GM21619 (cell line): ENCODE results near the gene GPANK1.

Experiments
- ATAC-seq: cut with Tn5 transposase; IDR thresholded peaks from one replicate; pipeline ENCODE4 v1.9.1; 2021; ENCODE audit not compliant: unreplicated experiment

GPANK1 gene

DNA sequence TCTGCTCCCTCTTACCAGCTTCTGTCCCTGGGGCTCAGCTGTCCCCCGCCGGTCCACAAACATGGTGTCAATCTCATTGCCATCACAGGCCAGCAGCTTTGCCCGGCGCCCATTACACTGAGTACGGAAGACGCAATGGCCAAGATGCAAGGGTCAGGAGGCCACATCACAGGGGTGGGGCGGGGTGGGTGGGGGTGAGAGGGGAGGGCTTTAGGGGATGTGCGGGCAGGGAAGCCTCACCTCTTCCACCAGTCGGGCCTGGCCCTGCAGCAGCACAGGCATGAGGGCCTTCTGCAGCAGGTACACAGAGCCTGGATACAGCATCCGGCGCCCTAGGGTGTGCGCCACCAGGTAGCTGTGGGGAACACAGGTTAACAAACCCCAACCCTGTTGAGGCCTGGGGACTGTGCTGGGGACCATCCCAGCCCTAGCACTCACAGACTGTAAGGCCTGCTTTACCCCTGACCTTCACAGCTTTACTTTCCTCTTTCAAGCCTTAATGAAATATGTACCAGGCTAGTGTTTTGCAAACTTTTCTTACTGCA is 26.8 kb upstream of the GPANK1 start:
- ATAC-seq: no peak

DNA sequence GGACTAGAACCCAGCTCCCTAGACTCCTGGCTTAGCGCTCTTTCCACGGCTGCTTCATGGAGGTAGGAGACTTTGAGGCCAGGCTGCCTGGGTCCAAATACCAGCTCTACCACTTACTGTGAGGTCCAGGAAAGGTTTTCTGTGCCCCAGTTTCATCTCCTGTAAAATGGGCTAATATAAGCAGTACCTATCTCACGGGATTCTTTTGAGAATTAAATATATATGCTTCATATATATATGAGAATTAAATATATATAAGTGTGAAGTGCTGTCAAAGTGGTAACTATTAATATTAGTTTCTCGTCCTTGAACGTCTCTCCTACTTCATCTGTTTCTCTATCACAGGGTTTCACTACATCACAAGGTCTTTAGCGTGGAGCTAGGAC is 26.3 kb upstream of the GPANK1 start:
- ATAC-seq: no peak

DNA sequence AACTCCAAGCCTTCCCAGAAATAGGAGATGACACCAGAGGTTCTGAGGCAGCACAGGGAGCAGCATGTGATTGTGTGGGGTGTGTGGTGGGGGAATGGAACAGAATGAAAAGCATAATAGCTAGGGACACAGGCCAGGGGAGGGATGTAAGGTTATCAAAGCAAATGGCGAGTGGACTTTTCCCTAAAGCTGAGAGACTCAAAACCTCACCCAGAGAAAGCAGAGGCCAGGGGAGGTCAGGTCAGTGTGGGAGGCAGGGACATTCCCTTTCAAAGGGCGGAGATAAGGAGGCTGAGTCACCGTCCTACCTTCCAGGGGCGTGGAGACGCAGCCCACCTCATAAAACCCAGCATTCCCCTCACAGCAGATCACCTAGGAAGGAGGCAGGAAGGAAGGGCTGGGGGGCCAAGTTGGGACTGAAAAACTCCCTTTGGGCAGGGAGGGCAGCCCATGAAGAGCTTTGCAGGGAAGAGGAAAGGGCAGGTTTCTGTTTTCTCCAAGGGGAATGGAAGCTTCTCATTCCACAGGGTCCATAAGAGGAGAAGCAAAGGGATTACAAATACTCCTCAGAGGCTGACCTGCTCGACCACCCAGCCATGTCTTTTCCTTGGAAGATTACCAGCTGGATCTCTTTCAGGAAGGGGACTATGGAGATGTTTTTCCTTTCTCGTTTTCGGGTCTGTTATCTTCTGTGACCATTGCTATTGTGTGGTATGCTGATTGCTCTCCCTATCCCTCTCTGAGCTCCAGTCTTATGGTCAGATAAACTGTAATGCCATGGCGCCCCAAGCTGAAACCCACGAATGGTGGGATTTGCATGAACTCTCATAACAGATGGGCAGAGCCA is 25.7 kb upstream of the GPANK1 start:
- ATAC-seq: no peak

DNA sequence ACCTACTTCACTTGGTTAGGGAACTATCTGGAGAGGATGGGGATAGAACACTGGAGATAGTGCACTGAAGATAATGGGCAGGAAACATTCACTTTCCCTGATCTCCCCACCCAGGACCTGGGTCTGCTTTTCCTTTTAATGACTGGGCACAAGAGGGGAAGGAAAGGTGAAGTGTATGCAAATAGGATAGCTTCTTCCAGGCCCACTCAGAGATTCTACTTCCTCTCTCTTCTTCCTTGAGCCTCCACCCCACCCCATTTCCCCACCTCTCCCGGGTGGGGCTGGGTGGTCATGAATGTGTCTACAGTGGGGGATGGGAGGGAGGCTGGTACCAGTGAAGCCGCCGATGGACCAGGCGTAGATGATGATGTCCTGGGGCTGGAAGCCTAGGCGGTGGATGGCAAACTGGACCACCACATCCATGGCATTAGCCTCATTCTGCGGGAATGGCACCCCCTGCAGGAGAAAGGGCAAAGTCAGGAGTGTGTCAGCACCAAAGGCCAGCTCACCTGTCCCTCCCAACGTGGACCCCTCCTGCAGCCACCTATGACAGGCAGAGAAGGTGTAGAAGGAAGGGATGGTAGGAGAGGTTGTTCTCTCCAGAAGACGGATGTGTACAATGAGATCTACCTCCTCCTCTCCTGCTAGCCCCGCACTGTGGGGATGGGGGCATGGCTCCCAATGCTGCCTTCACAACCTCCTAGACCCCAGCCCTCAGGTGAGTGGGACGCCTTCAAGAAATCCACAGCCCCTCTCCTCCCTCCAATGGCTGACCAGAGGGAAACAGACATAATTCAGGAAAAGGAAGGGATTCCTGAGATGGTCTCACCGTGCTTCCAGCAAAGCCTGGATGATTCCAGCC is 24.7 kb upstream of the GPANK1 start:
- no peak for ATAC-seq

DNA sequence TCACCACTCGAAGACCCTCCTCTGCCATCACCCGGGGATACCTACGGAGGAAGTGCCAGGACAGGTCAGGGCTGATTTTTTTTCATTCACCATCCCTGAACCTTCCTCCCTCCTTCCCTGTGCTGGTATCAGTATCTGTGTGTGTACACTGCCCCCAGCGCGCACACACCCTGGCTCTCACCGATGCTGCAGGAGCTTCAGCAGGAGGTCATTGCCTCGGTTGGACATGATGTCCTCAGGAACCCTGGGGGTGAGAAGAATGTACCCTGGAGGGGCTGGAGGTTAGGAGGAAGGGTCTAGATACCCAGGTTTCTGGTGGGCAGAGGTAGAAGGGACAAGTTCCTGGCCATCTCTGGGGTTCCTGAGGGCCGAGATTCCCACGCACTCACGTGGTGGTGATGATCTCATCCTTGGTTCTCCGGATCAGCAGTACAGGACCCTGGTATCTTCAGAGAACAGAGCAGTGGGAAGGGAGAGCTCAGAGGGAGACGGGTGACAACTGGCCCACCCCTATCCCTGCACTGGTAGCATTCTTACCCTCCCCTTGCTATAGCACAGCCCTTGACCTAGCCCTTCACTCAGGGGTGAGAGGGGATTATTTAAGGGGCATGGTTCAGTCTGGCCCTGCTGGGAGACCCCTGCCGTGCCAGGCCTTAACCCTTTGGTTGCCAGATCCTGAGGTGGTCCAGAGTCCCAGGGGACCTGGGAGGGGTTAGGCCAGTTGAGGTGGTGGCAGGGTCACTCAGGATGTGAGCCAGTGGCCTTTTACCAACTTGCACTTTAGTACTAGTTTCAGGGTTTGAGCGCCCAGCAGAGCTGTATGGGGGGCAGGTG is 23.3 kb upstream of the GPANK1 start:
- ATAC-seq: no peak

DNA sequence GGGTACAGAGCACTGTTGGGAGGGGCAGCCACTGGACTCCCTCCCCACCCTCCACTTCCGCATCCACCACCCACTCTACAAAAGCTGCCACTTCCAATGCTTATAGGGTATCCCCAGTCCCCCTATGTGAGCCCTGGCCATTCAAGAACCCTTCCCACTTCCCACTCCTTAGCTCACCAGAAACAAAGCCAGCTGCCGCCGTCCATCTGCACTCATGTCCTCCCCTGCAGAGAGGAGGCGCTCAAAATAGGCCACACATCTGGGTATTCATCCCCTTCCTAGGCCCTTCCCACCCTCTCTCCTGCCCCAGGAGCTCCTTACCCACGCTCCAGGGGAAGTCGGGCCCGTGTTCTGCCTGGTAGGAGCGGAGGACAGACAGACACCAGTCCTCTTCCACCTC is 22.5 kb upstream of the GPANK1 start:
- ATAC-seq: no peak

DNA sequence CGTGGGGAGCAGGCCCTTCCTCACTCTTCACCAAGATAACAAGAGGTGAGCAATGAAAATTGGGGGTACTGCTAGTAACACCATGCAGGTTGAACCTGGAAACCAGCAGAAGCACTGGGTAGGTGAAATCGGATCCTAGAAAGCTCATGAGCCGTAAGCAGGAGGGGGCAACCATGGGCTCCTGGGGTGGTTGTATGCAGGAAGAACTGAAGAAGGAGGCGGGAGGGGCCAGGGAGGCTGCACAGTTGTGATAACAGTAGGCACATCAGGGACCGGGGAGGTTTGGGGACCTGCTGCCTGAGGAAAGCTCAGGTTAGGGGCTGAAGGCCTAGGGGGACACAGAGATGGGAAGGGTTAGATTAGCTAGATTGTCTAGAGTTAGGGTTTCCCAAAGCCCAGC is 21.7 kb upstream of the GPANK1 start:
- no peak for ATAC-seq

DNA sequence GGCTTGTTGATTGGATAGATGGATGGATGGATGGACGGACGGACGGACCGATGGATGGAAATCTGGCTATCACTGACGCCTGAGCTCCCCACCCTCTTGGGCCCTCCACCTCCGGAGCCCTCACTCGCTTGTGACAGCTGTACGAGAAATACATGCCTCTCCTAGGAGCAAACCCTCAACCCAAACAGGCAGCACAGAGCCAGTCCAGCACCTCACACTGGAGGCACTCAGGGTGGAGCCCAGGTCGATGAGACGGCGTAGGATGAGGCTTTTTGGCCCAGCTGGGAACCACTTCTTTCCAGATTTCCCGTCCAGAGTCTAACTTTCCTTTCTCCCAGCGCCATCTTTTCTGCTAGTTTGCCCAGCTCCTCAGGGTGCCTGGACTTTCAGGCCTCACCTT is 18.8 kb upstream of the GPANK1 start:
- no peak for ATAC-seq

DNA sequence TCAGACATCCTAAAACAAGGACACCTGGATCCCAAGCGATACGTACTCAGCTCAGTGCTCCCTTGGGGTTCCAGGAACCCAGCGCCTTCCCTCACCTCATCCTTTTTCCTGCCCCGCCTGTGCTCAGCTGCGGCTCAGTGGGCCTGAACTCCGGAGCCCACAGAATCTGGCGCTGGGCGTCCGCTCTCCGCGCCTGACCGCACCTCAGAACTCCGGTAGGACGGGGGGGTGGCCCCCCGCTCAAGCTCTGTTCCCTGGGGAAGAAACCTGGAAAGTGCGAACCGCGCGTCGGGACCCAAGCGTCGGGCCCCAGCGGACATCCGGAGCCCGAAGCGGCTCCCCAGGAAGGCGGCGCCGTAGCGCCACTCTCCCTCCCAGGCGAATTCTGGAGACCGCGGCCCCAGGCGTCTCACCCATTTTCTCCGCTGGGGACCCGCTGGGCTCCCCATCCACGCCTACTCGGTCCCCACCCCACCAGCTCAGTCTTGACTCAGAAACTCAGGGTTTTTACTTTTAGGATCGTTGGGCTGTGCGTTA is 16.4 kb upstream of the GPANK1 start:
- no peak for ATAC-seq

DNA sequence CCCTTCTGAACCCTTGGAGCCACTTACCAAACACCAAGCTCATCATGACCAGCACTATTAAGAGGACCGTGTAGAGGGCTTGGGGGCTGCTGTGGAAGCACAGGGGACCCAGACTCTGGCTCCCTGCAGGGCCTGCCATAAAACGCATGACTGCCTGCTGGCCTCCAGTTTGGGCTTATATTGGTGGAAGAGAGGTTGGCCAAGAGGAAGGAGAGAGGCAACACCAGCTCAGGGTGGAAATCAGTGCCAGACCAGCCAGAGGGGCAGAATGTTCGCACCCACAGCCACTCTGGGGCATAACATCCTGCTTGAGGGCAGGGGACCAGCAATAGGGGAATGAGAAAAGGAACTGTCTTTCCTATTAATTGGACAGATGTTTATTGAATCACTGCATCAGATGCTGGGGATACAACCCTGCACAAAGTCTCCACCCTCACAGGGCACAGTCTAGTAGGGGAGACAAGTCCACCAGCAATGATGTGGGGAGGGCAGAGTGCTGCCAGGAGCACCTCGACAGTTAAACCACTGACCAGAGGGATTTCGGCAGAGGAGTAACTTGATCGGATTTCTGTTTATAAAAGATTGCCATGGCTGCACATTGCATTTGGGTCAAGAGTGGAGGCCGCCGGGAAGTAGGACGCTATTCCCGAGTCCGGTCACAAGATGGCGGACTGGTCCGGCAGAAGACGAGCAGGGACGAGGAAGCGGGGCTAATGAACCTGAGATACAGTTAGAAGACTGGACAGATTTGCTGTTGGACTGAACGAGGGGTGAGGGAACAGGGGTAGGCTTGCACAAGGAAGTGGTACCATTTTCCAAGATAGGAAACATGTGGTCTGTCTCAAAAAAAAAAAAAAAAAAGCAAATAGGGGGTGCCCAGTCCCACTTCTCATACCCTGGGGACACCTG is 15.7 kb upstream of the GPANK1 start, which contains the start of gene LY6G5C:
Gene LY6G5C, minus strand, starts transcription at position 842 of the 909 bp plus-strand sequence. Its CDS starts 694 bp downstream, at position 148.
- no peak for ATAC-seq

DNA sequence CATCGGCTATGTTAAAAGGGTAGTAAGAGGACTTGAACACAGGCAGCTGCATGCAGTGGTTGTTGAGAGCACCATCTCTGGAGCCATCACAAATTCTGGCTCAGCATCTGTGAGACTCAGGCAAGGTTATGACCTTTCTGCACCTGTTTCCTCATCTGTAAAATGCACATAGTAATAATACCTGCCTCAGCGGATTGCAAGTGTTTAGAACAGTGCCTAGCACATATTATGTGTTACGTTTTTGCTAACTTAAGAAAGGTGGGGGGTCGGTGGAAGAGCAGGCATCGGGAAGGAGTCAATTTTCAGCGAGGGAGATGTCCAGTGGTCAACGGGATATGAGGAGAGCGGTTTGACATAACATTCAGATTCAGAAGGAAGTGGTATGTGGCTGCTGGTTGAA is 13.2 kb upstream of the GPANK1 start:
- ATAC-seq: no peak

DNA sequence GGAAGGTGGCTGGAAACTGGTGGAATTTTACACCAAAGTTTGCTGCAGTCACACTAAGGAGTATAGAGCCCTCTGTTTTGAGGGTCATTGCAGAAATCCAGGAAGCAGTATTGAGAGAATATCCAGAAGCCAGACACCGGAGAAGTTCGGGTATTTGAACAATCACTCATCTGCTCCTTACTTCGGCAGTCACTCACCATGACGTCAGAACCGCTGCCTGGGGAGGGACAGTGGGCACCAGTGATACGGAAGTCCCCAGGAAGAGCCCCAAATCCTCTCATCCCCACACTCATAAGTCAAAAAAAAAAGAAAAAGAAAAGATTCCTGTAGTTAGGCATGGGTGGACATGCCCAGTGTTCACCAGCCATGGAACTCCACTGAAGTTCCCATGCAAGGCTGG is 12.1 kb upstream of the GPANK1 start:
- ATAC-seq: no peak

DNA sequence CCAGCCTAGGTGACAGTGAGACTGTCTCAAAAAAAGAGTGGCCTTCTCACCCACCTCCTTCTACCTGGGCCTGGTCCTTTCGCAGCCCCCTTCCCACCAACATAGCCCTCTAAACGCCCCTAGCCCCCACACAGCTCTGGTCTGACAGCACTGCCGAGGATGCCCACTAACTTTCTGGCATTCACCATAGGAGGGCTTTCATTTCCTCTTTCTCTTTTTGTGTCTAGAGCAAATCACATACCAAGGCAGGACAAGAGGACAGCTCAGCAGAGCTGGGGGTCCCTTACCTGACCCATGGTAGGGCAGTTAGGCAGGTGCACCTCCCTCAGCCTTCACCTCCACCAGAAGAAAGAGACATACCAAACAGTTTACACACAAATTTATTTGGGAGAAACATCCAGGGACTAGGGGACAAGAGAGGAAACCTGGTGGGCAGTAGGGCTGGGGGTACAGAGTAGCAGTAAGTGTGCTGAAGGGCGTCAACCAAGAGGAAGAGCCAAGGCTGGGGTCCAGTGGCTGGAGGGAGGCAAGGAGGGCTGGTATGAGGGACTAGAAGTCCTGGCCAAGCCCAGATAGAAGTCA is 11.6 kb upstream of the GPANK1 start:
- no peak for ATAC-seq

DNA sequence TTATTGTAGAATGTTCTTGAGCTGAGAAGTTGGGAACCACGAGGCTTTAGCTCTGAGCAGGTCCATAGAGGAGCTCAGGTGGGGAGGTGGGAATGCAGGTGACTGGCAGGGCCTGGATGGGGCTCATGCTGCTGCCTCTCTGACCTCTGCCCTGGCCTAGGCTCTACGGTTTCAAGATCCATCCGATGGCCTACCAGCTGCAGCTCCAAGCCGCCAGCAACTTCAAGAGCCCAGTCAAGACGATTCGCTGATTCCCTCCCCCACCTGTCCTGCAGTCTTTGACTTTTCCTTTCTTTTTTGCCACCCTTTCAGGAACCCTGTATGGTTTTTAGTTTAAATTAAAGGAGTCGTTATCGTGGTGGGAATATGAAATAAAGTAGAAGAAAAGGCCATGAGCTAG is 4.9 kb upstream of the GPANK1 start, which contains the start of gene LY6G5B:
Gene LY6G5B, plus strand, starts transcription at position 301 of the 400 bp plus-strand sequence. CDS start 975 bp downstream, outside the sequence.
- ATAC-seq: no peak

DNA sequence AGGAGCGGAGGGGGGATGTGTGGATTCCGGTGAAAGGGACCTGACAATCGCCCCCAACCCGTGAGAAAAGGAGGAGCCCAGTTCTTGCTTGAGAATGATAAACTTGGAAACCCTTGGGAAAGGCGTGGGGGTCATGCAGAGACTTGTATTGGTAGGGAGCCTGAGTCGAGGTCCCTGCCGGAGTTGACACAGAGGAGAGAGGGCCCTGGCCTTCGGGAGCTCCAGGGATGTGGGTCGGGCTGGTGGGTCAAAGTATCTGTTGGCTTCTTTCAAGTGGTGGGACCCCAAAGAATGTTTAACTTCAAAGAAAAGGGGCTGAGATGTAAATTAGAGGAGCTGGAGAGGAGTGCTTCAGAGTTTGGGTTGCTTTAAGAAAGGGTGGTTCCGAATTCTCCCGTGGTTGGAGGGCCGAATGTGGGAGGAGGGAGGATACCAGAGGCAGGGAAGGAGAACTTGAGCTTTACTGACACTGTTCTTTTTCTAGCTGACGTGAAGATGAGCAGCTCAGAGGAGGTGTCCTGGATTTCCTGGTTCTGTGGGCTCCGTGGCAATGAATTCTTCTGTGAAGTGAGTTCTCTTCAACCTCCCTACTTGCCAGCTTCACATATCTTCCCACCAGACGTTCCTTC is 1.7 kb upstream of the GPANK1 start:
- no peak for ATAC-seq

DNA sequence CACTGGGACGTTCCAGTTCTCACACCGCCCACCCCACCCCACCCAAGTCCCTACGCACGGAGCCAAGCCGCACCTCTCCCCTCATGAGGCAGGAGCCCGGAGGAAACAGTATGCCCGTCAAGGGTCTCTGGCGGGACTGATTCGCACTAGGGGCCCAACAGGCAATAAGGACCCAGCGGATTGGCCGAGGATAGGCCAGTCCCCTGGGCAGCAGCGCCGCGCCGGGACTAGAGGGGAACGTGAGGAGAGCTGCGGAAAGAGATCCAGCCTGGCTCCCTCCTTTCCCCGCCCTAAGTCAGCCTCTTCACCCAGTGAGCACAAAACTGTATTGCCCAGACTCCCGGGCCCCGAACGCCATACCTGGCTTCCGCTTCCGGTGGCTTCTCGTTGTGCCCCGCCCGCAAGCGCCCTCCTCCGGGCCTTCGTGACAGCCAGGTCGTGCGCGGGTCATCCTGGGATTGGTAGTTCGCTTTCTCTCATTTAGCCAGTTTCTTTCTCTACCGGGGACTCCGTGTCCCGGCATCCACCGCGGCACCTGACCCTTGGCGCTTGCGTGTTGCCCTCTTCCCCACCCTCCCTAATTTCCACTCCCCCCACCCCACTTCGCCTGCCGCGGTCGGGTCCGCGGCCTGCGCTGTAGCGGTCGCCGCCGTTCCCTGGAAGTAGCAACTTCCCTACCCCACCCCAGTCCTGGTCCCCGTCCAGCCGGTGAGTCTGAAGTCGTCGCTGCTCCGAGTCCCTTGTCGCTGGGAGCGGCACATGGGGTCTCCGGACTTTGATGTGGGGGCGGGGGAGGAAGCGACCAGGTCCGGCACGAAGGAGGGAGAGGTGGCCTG is 922 bp upstream of the GPANK1 start, which contains the start of gene CSNK2B:
Gene CSNK2B, plus strand, starts transcription at position 580 of the 836 bp plus-strand sequence. CDS start 752 bp downstream, outside the sequence.
- peak; percentile 75 for ATAC-seq

DNA sequence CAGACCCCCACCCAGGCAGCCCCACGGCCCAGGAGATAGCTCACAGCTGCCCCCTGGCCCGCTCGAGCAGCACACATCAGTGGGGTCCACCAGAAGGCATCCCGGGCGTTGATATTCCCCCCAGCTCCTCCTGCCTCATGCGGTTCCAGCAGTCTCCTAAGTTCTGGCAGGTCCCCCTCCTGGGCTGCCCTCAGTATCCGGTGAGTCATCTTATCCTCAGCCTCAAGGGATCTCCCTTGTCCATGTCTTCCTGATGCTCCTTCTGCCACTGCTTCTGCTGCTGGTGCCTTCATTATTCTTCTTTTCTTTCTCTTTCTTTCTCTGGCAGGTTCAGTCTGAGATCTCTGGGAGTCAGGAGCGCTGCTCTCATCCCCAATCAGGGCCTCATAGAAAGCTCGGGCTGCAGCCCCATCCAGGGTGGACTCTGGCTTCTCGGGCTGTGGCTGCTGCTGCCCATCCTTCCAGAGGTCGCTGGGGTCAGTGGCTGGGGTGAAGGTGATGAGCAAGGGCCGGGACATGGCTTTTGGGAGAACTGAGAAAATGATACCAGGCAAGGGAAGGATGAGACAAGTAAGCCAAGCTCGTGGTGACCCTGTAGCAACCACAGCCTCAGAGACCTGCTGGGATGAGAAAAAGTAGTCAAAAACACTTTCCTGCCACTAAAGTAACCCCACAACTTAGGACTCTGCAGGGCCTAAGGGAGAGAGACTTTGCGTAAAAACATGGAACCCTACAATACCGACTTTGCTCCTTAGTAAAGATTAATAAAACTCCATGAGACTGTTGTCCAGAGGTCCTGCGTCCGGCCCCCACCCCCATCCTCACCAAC is 622 bp downstream of the GPANK1 start:
- no peak for ATAC-seq
